ENCODE measurements around the gene ARMC9. TPM values are rescaled to one million over a fixed set of nuclear protein-coding genes. Genes with fewer than 3 reads are reported as not detected.
A peak's percentile ranks its signal among the peaks of the same experiment; 100 is the strongest.

The ARMC9 gene
- total and polyA plus RNA-seq, 2 experiments from 2014 or later = 22.5 to 23.7 TPM

DNA sequence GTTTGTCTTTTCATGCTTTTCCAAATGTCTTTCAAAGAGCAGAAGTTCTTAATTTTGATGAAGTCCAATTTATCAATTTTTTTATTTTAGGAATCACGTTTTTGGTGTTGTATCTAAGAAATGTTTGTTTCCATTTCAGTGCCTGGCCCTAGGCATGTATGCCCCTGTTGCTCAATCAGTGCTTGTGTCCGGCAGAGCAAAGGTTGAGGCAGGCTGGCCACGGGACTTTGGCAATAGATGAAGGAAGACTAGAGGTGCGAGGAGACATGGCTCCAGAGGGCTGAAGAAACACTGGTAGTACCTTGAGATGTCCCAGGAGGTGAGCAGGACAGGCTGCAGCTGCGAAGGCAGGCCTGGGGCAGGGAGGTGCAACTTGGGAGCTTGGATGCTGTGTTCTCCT, 187.0 kb downstream of the ARMC9 start:
- WGBS (ENCODE audit: low lambda C conversion rate, missing lambda C conversion rate) = 95% methylated on average over 5 of the region's 5 CpGs
- TF ChIP-seq CTCF (IDR thresholded peaks at IDR 0.05; ENCODE audit: poor library complexity) (no peak), EZH2phosphoT487 (IDR thresholded peaks at IDR 0.05; ENCODE audit: low read depth, severe bottlenecking, unreplicated experiment) (no peak), EZH2 (IDR thresholded peaks at IDR 0.05; ENCODE audit: borderline replicate concordance) (no peak)

DNA sequence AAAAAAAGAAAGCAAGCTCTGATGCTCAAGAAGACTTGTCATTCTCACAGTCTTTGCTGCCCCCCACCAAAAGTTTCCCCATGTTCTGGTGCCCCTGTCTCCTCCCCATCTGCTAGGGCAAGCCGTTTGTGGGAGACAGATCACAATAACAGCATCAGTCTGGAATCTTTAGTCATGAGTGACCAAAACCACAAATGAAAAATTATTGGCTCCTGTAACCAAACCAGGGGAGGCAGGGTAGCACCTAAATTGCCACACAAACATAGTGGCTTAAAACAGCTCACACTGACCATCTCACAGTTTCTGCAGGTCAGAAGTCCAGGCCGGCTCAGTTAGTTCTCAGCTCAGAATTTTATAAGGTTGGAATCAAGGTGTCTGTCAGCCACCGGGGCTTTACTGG, 188.0 kb downstream of the ARMC9 start:
- H3K27me3 ChIP-seq = no peaks in the 10 kb centered on the region
- TF ChIP-seq CTCF (IDR thresholded peaks at IDR 0.05; ENCODE audit: poor library complexity) (no peak), EZH2 (IDR thresholded peaks at IDR 0.05; ENCODE audit: borderline replicate concordance) (no peak)
- no peaks in the 10 kb centered on the region for H3K9me3 ChIP-seq (ENCODE audit: low read depth)
- no peak overlapping the region for H3K4me2 ChIP-seq
- H3K79me2 ChIP-seq = no peaks in the 10 kb centered on the region
- no peak overlapping the region for H3K4me3 ChIP-seq
- no peaks in the 10 kb centered on the region for H3K9me2 ChIP-seq (replicated peaks; ENCODE audit: insufficient read depth)
- 86% methylated on average over 3 of the region's 3 CpGs for WGBS (ENCODE audit: low lambda C conversion rate, missing lambda C conversion rate)
- no peak overlapping the region for H2AFZ ChIP-seq
- no peak overlapping the region for H3K27ac ChIP-seq
- no peak for DNase-seq (ENCODE audit: low spot score)
- H4K20me1 ChIP-seq (ENCODE audit: insufficient read depth, poor library complexity, severe bottlenecking) = no peaks in the 10 kb centered on the region
- H3K4me1 ChIP-seq (ENCODE audit: insufficient read depth) = peaks cover 8% of the 10 kb centered on the region
- H3K36me3 ChIP-seq (replicated peaks; ENCODE audit: insufficient read depth, low read depth) = no peaks in the 10 kb centered on the region

More for the DNA sequence above, 187.0 kb downstream of the ARMC9 start:
- H2AFZ ChIP-seq = no peak overlapping the region
- H3K4me3 ChIP-seq = no peak overlapping the region
- H3K4me2 ChIP-seq = no peak overlapping the region
- H3K9me2 ChIP-seq (replicated peaks; ENCODE audit: insufficient read depth) = no peaks in the 10 kb centered on the region
- DNase-seq (ENCODE audit: low spot score) = no peak
- H4K20me1 ChIP-seq (ENCODE audit: insufficient read depth, poor library complexity, severe bottlenecking) = no peaks in the 10 kb centered on the region
- no peaks in the 10 kb centered on the region for H3K36me3 ChIP-seq (replicated peaks; ENCODE audit: insufficient read depth, low read depth)
- H3K79me2 ChIP-seq = no peaks in the 10 kb centered on the region
- H3K27ac ChIP-seq = no peak overlapping the region
- H3K4me1 ChIP-seq (ENCODE audit: insufficient read depth) = peaks cover 8% of the 10 kb centered on the region
- no peaks in the 10 kb centered on the region for H3K9me3 ChIP-seq (ENCODE audit: low read depth)
- H3K27me3 ChIP-seq = no peaks in the 10 kb centered on the region

GRCh38 chr2:231387904-231388724, 189.7 kb downstream of the ARMC9 start:
- TF ChIP-seq CTCF (IDR thresholded peaks at IDR 0.05; ENCODE audit: poor library complexity) (no peak), EZH2 (IDR thresholded peaks at IDR 0.05; ENCODE audit: borderline replicate concordance) (no peak), EZH2phosphoT487 (IDR thresholded peaks at IDR 0.05; ENCODE audit: low read depth, severe bottlenecking, unreplicated experiment) (no peak)
- H3K27me3 ChIP-seq = no peaks in the 10 kb centered on the region
- no peaks in the 10 kb centered on the region for H3K9me3 ChIP-seq (ENCODE audit: low read depth)
- H4K20me1 ChIP-seq (ENCODE audit: insufficient read depth, poor library complexity, severe bottlenecking) = no peaks in the 10 kb centered on the region
- no peaks in the 10 kb centered on the region for H3K79me2 ChIP-seq
- WGBS (ENCODE audit: low lambda C conversion rate, missing lambda C conversion rate) = 77% methylated on average over 25 of the region's 26 CpGs
- no peaks in the 10 kb centered on the region for H3K36me3 ChIP-seq (replicated peaks; ENCODE audit: insufficient read depth, low read depth)
- H3K4me2 ChIP-seq = no peak overlapping the region
- no peak overlapping the region for H3K27ac ChIP-seq
- no peaks in the 10 kb centered on the region for H3K9me2 ChIP-seq (replicated peaks; ENCODE audit: insufficient read depth)
- H2AFZ ChIP-seq = no peak overlapping the region
- H3K4me1 ChIP-seq (ENCODE audit: insufficient read depth) = peaks cover 8% of the 10 kb centered on the region
- no peak overlapping the region for H3K4me3 ChIP-seq
- DNase-seq (ENCODE audit: low spot score) = peak; percentile 50
